Left forelimb (tissue), 1 donor: ENCODE results near the gene LRRC4C.

Source experiments
- DNase-seq: peaks from one replicate; pipeline ENCODE4 v3.0.0-alpha.2; 2018; ENCODE audit warnings: low spot score

Gene LRRC4C

GRCh38 chr11:41414771-41415440, 44.5 kb downstream of the LRRC4C start:
- no peak for DNase-seq

- DNase-seq, result no peak
Observed at GRCh38 chr11:41413843-41414242, 45.6 kb downstream of the LRRC4C start.

- DNase-seq, result no peak
Observed at GRCh38 chr11:41405812-41406211, 53.6 kb downstream of the LRRC4C start.

GRCh38 chr11:41404109-41404508, 55.3 kb downstream of the LRRC4C start:
- DNase-seq, result no peak

- no peak for DNase-seq
Observed at GRCh38 chr11:41403458-41403857, 56.0 kb downstream of the LRRC4C start.

- DNase-seq, result no peak
Observed at GRCh38 chr11:41400819-41401382, 58.6 kb downstream of the LRRC4C start.

- no peak for DNase-seq
Observed at GRCh38 chr11:41400124-41400523, 59.3 kb downstream of the LRRC4C start.

- DNase-seq, result no peak
Observed at GRCh38 chr11:41399323-41399722, 60.1 kb downstream of the LRRC4C start.

- DNase-seq, result no peak
Observed at GRCh38 chr11:41398175-41398574, 61.3 kb downstream of the LRRC4C start.

- DNase-seq, result no peak
Observed at GRCh38 chr11:41394521-41395195, 64.8 kb downstream of the LRRC4C start.

GRCh38 chr11:41392596-41392995, 66.9 kb downstream of the LRRC4C start:
- no peak for DNase-seq

GRCh38 chr11:41389623-41390130, 69.8 kb downstream of the LRRC4C start:
- DNase-seq, result no peak

- DNase-seq, result no peak
Observed at GRCh38 chr11:41384329-41384728, 75.1 kb downstream of the LRRC4C start.

GRCh38 chr11:41383768-41384167, 75.7 kb downstream of the LRRC4C start:
- DNase-seq, result no peak

GRCh38 chr11:41382927-41383326, 76.5 kb downstream of the LRRC4C start:
- DNase-seq, result no peak

GRCh38 chr11:41379084-41379483, 80.4 kb downstream of the LRRC4C start:
- no peak for DNase-seq

- no peak for DNase-seq
Observed at GRCh38 chr11:41377709-41378394, 81.6 kb downstream of the LRRC4C start.

- DNase-seq, result no peak
Observed at GRCh38 chr11:41351825-41352224, 107.6 kb downstream of the LRRC4C start.

- DNase-seq, result no peak
Observed at GRCh38 chr11:41346042-41346441, 113.4 kb downstream of the LRRC4C start.

GRCh38 chr11:41334007-41334933, 125.2 kb downstream of the LRRC4C start:
- DNase-seq, result no peak

- no peak for DNase-seq
Observed at GRCh38 chr11:41333357-41333756, 126.1 kb downstream of the LRRC4C start.

GRCh38 chr11:41328324-41328723, 131.1 kb downstream of the LRRC4C start:
- no peak for DNase-seq
